Right atrium auricular region (tissue), 2 donors: ENCODE data around the gene USP37. TPM values are rescaled to one million over a fixed set of nuclear protein-coding genes. Genes with fewer than 3 reads are reported as not detected.

Source experiments
- DNase-seq: peaks from one replicate; pipeline ENCODE4 v3.0.0-alpha.2; 2019; ENCODE audit warnings: low spot score
- H3K27ac ChIP-seq, 2 donors: fragments of 200-600 bp; sonication (generic); 1 replicate in 1 of 2; 2 replicates in 1 of 2; pipeline ENCODE4 v1.5.1; 2016 to 2019
- H3K27me3 ChIP-seq, 2 donors: fragments of 200-600 bp; sonication (generic); one replicate each; pipeline versions ENCODE4 v1.5.1 to v1.6.0; 2017 to 2019
- H3K36me3 ChIP-seq: fragments of 200-600 bp; sonication (generic); one replicate; pipeline ENCODE4 v1.5.1; 2016
- H3K4me1 ChIP-seq, 2 donors: fragments of 200-600 bp; sonication (generic); one replicate each; pipeline versions ENCODE4 v1.5.1 to v1.6.0; 2017 to 2019
- H3K4me3 ChIP-seq, 2 donors: fragments of 200-600 bp; sonication (generic); 1 replicate in 1 of 2; 2 replicates in 1 of 2; pipeline ENCODE4 v1.5.1; 2017 to 2019; ENCODE audit warnings: mild to moderate bottlenecking in 1 of 2, moderate library complexity in 1 of 2
- H3K9me3 ChIP-seq, 2 donors: fragments of 200-600 bp; sonication (generic); one replicate each; pipeline ENCODE4 v1.5.1; 2019
- total RNA-seq, 2 donors: library from RNA; depleted of rRNA; stranded (reverse); fragments of >200 nt; gene quantifications; one replicate each; pipeline ENCODE4 v1.1.0, GENCODE V29; 2016
- TF ChIP-seq, protein P1 (sequence below), 2 donors: fragments of 200-600 bp; sonication (generic); IDR thresholded peaks; one replicate each; pipeline ENCODE4 v1.5.1; 2019; ENCODE audit warnings: antibody characterized with exemption in 2 of 2

USP37 gene
- total RNA-seq, 2 donors from 2014 or later = 5.2 to 5.3 TPM

DNA sequence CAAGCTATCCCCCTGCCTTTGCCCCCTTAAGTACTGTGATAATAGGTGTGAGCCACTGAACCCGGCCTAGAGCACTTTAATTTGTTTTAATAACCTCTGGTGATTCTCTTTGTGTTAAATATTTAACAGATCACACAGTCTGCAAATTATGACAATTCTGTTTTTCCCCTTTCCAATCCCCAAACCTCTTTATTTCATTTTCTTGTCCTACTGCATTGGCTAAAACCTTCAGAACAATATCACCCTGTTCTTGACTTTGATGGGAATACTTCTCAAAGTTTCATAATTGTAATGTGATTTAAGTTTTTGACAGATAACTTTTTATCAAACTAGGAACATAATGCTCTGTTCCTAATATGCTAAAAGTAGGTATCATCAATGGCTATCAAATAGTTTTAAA, 44.5 kb downstream of the USP37 start:
- Histone ChIP-seq H3K4me1 (no peaks in the 10 kb centered on the region), H3K9me3 (peaks cover 0 to 7% of the 10 kb centered on the region in 2 donors), H3K27me3 (no peaks in the 10 kb centered on the region), H3K4me3 (no peak overlapping the region), H3K36me3 (peaks cover 31% of the 10 kb centered on the region), H3K27ac (no peak overlapping the region)
- DNase-seq = no peak
- TF ChIP-seq, protein P1, sequence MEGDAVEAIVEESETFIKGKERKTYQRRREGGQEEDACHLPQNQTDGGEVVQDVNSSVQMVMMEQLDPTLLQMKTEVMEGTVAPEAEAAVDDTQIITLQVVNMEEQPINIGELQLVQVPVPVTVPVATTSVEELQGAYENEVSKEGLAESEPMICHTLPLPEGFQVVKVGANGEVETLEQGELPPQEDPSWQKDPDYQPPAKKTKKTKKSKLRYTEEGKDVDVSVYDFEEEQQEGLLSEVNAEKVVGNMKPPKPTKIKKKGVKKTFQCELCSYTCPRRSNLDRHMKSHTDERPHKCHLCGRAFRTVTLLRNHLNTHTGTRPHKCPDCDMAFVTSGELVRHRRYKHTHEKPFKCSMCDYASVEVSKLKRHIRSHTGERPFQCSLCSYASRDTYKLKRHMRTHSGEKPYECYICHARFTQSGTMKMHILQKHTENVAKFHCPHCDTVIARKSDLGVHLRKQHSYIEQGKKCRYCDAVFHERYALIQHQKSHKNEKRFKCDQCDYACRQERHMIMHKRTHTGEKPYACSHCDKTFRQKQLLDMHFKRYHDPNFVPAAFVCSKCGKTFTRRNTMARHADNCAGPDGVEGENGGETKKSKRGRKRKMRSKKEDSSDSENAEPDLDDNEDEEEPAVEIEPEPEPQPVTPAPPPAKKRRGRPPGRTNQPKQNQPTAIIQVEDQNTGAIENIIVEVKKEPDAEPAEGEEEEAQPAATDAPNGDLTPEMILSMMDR (IDR thresholded peaks at IDR 0.05) = no peak

DNA sequence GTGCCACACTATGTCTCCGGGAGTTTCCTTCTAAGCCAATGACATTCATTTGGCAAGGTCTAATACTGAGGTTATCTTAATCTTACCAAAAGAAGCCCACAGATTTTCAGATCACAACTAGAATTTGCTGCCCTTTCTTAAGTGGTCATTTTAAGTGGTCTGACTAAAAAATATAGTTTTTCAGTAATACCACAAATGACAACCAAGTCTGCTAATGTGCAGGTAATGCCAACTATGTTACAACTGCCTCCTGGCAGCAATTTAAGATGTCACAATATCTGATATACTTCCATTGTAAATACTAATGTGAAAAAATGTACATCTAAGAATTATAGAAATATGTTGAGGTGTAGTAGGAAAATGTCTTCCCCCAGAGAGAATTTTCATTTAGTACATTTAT, 49.3 kb downstream of the USP37 start:
- no peak overlapping the region for H3K27ac ChIP-seq
- no peaks in the 10 kb centered on the region for H3K4me1 ChIP-seq
- DNase-seq = no peak
- H3K27me3 ChIP-seq = no peaks in the 10 kb centered on the region
- H3K9me3 ChIP-seq = peaks cover 0 to 3% of the 10 kb centered on the region in 2 donors
- H3K4me3 ChIP-seq = no peak overlapping the region
- TF ChIP-seq, protein P1 (IDR thresholded peaks at IDR 0.05) = no peak
- H3K36me3 ChIP-seq = peaks cover 5% of the 10 kb centered on the region

DNA sequence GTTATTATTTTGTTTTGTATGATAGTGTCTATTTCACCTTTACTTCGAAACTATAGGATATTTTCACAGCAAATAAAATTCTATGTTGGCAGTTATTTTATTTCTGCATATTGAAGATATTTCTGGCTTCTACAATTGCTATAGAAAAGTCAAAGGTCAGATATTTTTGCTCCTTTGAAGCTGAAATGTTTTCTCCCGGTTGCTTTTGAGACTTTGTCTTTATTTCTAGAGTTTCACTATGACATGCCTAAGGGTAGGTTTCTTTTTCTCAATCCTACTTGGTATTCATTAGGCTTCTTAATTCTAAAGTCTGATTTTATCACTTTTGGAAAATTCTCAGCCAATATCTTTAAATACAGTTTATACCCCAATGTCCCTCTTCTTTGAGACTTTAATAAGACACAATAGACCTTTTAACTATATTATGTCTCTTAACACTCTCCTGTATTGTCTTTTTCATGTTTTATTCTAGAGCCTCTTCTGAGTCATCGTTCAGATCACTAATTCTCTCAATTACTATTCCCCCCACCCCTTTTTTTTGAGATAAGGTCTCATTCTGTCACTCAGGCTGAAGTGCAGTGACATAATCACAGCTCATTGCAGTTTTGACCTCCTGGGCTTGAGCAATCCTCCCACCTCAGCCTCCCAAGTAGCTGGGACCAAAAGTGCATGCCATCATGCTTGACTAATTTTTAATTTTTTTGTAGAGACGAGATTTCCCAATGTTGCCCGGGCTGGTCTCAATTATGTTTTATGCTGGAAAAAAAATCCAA, 50.5 kb downstream of the USP37 start:
- TF ChIP-seq, protein P1 (IDR thresholded peaks at IDR 0.05) = no peak
- no peak for DNase-seq
- H3K4me3 ChIP-seq = no peak overlapping the region
- H3K4me1 ChIP-seq = no peaks in the 10 kb centered on the region
- H3K9me3 ChIP-seq = no peaks in the 10 kb centered on the region
- H3K27me3 ChIP-seq = no peaks in the 10 kb centered on the region
- no peak overlapping the region for H3K27ac ChIP-seq
- H3K36me3 ChIP-seq = peaks cover 5% of the 10 kb centered on the region

DNA sequence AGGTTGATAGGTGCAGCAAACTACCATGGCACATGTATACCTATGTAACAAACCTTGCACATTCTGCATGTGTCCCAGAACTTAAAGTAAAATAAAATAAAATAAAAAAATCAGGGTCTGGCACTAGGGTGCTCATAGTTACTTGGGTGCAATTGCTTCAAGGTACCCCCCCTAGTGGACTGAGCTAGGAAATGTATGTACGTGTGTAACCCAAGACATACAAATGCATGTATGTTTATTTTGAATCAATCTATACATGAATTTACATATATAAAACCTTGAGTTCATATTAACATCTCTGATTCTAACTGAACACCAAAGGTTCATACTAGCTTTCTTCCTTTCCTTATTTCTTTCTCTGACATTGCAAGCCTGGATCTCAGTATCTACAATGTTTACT, 51.5 kb downstream of the USP37 start:
- TF ChIP-seq, protein P1 (IDR thresholded peaks at IDR 0.05) = peak in 1 of 2 donors; percentile 32
- no peak for DNase-seq
- H3K36me3 ChIP-seq = no peaks in the 10 kb centered on the region
- no peaks in the 10 kb centered on the region for H3K9me3 ChIP-seq
- no peak overlapping the region for H3K4me3 ChIP-seq
- H3K4me1 ChIP-seq = no peaks in the 10 kb centered on the region
- H3K27me3 ChIP-seq = no peaks in the 10 kb centered on the region
- no peak overlapping the region for H3K27ac ChIP-seq

DNA sequence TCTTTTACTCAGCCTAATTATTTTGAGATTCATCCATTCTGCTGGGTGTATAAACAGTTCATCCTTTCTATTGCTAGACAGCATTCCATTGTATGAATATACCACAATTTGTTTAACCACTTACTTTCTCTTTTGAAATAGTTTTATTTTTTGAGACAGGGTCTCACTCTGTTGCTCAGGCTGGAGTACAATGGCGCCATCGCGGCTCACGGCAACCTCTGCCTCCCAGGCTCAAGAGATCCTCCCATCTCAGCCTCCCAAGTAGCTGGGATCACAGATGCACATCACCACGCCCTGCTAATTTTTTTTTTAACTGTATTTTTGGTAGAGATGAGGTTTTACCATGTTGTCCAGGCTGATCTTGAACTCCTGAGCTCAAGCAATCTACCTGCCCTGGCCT, 54.5 kb downstream of the USP37 start:
- Histone ChIP-seq H3K4me1 (no peaks in the 10 kb centered on the region), H3K36me3 (peaks cover 5% of the 10 kb centered on the region), H3K27me3 (no peaks in the 10 kb centered on the region), H3K9me3 (no peaks in the 10 kb centered on the region), H3K4me3 (no peak overlapping the region), H3K27ac (no peak overlapping the region)
- TF ChIP-seq, protein P1 (IDR thresholded peaks at IDR 0.05) = no peak
- no peak for DNase-seq

DNA sequence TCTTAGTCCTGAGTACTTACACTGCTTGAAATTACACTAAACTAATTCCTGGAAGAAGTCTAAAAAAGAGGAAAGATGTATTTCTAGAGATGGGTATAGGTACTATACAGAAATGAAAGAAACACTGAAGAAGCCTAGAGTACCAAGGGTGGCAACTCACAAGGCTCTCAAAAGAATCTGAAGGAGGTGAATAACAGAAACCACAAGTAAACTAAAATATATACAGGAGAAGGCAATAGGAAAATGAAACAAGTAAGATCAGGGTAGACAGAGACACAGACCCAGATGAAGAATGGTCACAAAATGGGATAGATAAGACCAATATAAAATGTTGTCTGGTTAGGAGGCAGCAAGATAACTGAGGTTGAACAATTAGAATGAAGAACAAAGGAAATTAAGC, 59.9 kb downstream of the USP37 start:
- H3K36me3 ChIP-seq = peaks cover 14% of the 10 kb centered on the region
- TF ChIP-seq, protein P1 (IDR thresholded peaks at IDR 0.05) = no peak
- no peaks in the 10 kb centered on the region for H3K4me1 ChIP-seq
- no peaks in the 10 kb centered on the region for H3K27me3 ChIP-seq
- H3K9me3 ChIP-seq = no peaks in the 10 kb centered on the region
- no peak overlapping the region for H3K27ac ChIP-seq
- no peak for DNase-seq
- no peak overlapping the region for H3K4me3 ChIP-seq
